ENCODE measurements around the gene PCDHA4.
"Not testable (repeated sequence)": the region's sequence is repeated elsewhere in the genome, so short reads cannot be mapped to it uniquely, and the experiment has no call there.

GRCh38 chr5:140787422-140787821 is 19.4 kb upstream of the PCDHA4 start:
- TF ChIP-seq TOX (CRISPR knock-in tag; IDR thresholded peaks at IDR 0.05; ENCODE audit: borderline replicate concordance); CSRNP3 (CRISPR knock-in tag; IDR thresholded peaks at IDR 0.05); PPARA (CRISPR knock-in tag; IDR thresholded peaks at IDR 0.05; ENCODE audit: borderline replicate concordance); CREB5 (CRISPR knock-in tag; IDR thresholded peaks at IDR 0.05; ENCODE audit: low read depth); PATZ1 (CRISPR knock-in tag; IDR thresholded peaks at IDR 0.05; ENCODE audit: borderline replicate concordance); ZFP3 (CRISPR knock-in tag; IDR thresholded peaks at IDR 0.05); ISL1 (CRISPR knock-in tag; IDR thresholded peaks at IDR 0.05); ARNTL (CRISPR knock-in tag; IDR thresholded peaks at IDR 0.05; ENCODE audit: borderline replicate concordance, low read depth); TCF4 (CRISPR knock-in tag; IDR thresholded peaks at IDR 0.05; ENCODE audit: borderline replicate concordance); ESRRG (CRISPR knock-in tag; IDR thresholded peaks at IDR 0.05); SNAI2 (CRISPR knock-in tag; IDR thresholded peaks at IDR 0.05): not testable (repeated sequence)
